ENCODE data around the gene PRRT3. TPM values are rescaled to one million over a fixed set of nuclear protein-coding genes. Genes with fewer than 3 reads are reported as not detected.
A peak's percentile ranks its signal among the peaks of the same experiment; 100 is the strongest.

Gene PRRT3
- total and polyA plus RNA-seq, 2 of the 13 experiments (the other 11 are each of a cell fraction or from before 2014, with no cell fraction given), result 0.22 to 0.44 TPM

- no peak for TF ChIP-seq PRDM15 (CRISPR knock-in tag; IDR thresholded peaks at IDR 0.05)
- TF ChIP-seq ATF4 (CRISPR knock-in tag; IDR thresholded peaks at IDR 0.05), result peak in 1 of 2 experiments; percentile 29; a peak in 1 of 4 replicates
- no peak for TF ChIP-seq ZNF432 (CRISPR knock-in tag; IDR thresholded peaks at IDR 0.05; ENCODE audit: borderline replicate concordance)
- peak; percentile 79; the same call in 1 of the 2 replicates for TF ChIP-seq ZNF788 (CRISPR knock-in tag; IDR thresholded peaks at IDR 0.05; ENCODE audit: borderline replicate concordance)
- TF ChIP-seq HIVEP1 (CRISPR knock-in tag; IDR thresholded peaks at IDR 0.05), result peak; percentile 72
- peak; percentile 70; the same call in 1 of the 2 replicates for TF ChIP-seq TGIF2 (CRISPR knock-in tag; IDR thresholded peaks at IDR 0.05)
- no peak for TF ChIP-seq DR1 (CRISPR knock-in tag; IDR thresholded peaks at IDR 0.05)
- TF ChIP-seq ARHGAP35 (CRISPR knock-in tag; IDR thresholded peaks at IDR 0.05; ENCODE audit: borderline replicate concordance), result no peak
- TF ChIP-seq, protein P1, sequence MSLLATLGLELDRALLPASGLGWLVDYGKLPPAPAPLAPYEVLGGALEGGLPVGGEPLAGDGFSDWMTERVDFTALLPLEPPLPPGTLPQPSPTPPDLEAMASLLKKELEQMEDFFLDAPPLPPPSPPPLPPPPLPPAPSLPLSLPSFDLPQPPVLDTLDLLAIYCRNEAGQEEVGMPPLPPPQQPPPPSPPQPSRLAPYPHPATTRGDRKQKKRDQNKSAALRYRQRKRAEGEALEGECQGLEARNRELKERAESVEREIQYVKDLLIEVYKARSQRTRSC (CRISPR knock-in tag; IDR thresholded peaks at IDR 0.05; ENCODE audit: low read depth), result no peak
- TF ChIP-seq, protein P2, sequence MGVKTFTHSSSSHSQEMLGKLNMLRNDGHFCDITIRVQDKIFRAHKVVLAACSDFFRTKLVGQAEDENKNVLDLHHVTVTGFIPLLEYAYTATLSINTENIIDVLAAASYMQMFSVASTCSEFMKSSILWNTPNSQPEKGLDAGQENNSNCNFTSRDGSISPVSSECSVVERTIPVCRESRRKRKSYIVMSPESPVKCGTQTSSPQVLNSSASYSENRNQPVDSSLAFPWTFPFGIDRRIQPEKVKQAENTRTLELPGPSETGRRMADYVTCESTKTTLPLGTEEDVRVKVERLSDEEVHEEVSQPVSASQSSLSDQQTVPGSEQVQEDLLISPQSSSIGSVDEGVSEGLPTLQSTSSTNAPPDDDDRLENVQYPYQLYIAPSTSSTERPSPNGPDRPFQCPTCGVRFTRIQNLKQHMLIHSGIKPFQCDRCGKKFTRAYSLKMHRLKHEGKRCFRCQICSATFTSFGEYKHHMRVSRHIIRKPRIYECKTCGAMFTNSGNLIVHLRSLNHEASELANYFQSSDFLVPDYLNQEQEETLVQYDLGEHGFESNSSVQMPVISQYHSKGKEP (CRISPR knock-in tag; IDR thresholded peaks at IDR 0.05), result no peak
- TF ChIP-seq, protein P3, sequence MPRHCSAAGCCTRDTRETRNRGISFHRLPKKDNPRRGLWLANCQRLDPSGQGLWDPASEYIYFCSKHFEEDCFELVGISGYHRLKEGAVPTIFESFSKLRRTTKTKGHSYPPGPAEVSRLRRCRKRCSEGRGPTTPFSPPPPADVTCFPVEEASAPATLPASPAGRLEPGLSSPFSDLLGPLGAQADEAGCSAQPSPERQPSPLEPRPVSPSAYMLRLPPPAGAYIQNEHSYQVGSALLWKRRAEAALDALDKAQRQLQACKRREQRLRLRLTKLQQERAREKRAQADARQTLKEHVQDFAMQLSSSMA (CRISPR knock-in tag; IDR thresholded peaks at IDR 0.05), result 0 out of 2 replicates have a peak, but pooled peaks have one; percentile 27
- peak; percentile 46; the same call in 1 of the 2 replicates for TF ChIP-seq ZMYM4 (CRISPR knock-in tag; IDR thresholded peaks at IDR 0.05)
- TF ChIP-seq ZBTB39 (CRISPR knock-in tag; IDR thresholded peaks at IDR 0.05), result no peak
- TF ChIP-seq ZXDC (CRISPR knock-in tag; IDR thresholded peaks at IDR 0.05), result 0 out of 2 replicates have a peak, but pooled peaks have one; percentile 58
These were observed 19.2 kb downstream of the PRRT3 start (continued) for GRCh38 chr3:9932843-9933560.

All from HepG2 (cell line).